Esophagus muscularis mucosa (tissue), 4 donors: ENCODE results near the gene SACS. TPM values are rescaled to one million over a fixed set of nuclear protein-coding genes. Genes with fewer than 3 reads are reported as not detected.

Source experiments
- DNase-seq: peaks from one replicate; pipeline ENCODE4 v3.0.0-alpha.2; 2017; ENCODE audit errors: extremely low spot score
- H3K27ac ChIP-seq, 4 donors: fragments of 200-600 bp; sonication (generic); replicated peaks in 1 of 4; 1 replicate in 3 of 4; 2 replicates in 1 of 4; pipeline ENCODE4 v1.5.1; 2016 to 2019; ENCODE audit warnings: mild to moderate bottlenecking in 1 of 4
- H3K27me3 ChIP-seq, 4 donors: fragments of 200-600 bp; sonication (generic); one replicate each; pipeline versions ENCODE4 v1.5.1 to v1.6.0; 2016 to 2019
- H3K36me3 ChIP-seq, 4 donors: fragments of 200-600 bp; sonication (generic); one replicate each; pipeline ENCODE4 v1.5.1; 2016 to 2019
- H3K4me1 ChIP-seq, 4 donors: fragments of 200-600 bp; sonication (generic); one replicate each; pipeline ENCODE4 v1.5.1; 2016 to 2019
- H3K4me3 ChIP-seq, 4 donors: fragments of 200-600 bp; sonication (generic); 1 replicate in 2 of 4; 2 replicates in 2 of 4; pipeline ENCODE4 v1.5.1; 2016 to 2019; ENCODE audit warnings: mild to moderate bottlenecking in 4 of 4, moderate library complexity in 1 of 4
- H3K9me3 ChIP-seq, 4 donors: fragments of 200-600 bp; sonication (generic); 1 replicate in 3 of 4; 2 replicates in 1 of 4; pipeline ENCODE4 v1.5.1; 2016 to 2019
- CTCF ChIP-seq, 3 experiments: fragments of 200-600 bp in 2 of 3; fragments of 450-650 bp in 1 of 3; sonication (generic) in 2 of 3; IDR thresholded peaks; one replicate each; pipeline ENCODE4 v1.5.1; 2017 to 2019; ENCODE audit warnings: antibody characterized with exemption in 3 of 3, mild to moderate bottlenecking in 2 of 3, moderate library complexity in 1 of 3
- EP300 ChIP-seq: sonication (generic); formaldehyde crosslinking; IDR thresholded peaks from one replicate; pipeline ENCODE4 v1.6.1; 2017; ENCODE audit warnings: antibody characterized with exemption
- POLR2A ChIP-seq: fragments of 450-650 bp; IDR thresholded peaks from one replicate; pipeline ENCODE4 v1.6.1; 2017; ENCODE audit warnings: antibody characterized with exemption, moderate library complexity, mild to moderate bottlenecking, low read depth
- POLR2AphosphoS5 ChIP-seq, 2 donors: sonication (generic); formaldehyde crosslinking; IDR thresholded peaks; one replicate each; pipeline ENCODE4 v1.6.1; 2017; ENCODE audit warnings: antibody characterized with exemption in 2 of 2
- WGBS: methylation state at CpG from one replicate; pipeline ENCODE4 v1.1.5; 2018; 5-methylcytosine and 5-hydroxymethylcytosine counted together
- intact Hi-C: fragments of 100-400 bp; cut with DNase I; formaldehyde crosslinking; loops from one replicate; pipeline ENCODE4 v1.15.1; 2023
- total RNA-seq, 4 donors: library from RNA; depleted of rRNA; stranded (reverse); fragments of >200 nt; gene quantifications; one replicate each; pipeline versions ENCODE4 v1.1.0 to v1.2.1, GENCODE V29; 2016

SACS gene
- total RNA-seq, 4 donors from 2014 or later: 45.1 to 70.1 (median 65.3) TPM

- H3K4me3 ChIP-seq: no peak overlapping the region
- H3K27me3 ChIP-seq: no peaks in the 10 kb centered on the region
- peaks cover 0 to 21% (median 12%) of the 10 kb centered on the region in 4 donors for H3K4me1 ChIP-seq
- no peaks in the 10 kb centered on the region for H3K36me3 ChIP-seq
- H3K27ac ChIP-seq: peak overlapping the region in 1 of 4 donors; percentile 46
- no peaks in the 10 kb centered on the region for H3K9me3 ChIP-seq
- no peak for DNase-seq
- 98% methylated on average over 3 of the region's 3 CpGs for WGBS
- TF ChIP-seq POLR2A: no peak
- TF ChIP-seq EP300: no peak
- TF ChIP-seq POLR2AphosphoS5 (IDR thresholded peaks at IDR 0.05): no peak
- TF ChIP-seq CTCF (IDR thresholded peaks at IDR 0.05): no peak
- intact Hi-C loops: no loop called here
Observed at GRCh38 chr13:23461544-23461943, 28.0 kb upstream of the SACS start.

GRCh38 chr13:23460921-23461320, 27.4 kb upstream of the SACS start:
- H3K4me1 ChIP-seq: peaks cover 0 to 17% (median 10%) of the 10 kb centered on the region in 4 donors
- no peak overlapping the region for H3K27ac ChIP-seq
- no peak overlapping the region for H3K4me3 ChIP-seq
- DNase-seq: peak; percentile 8
- H3K27me3 ChIP-seq: no peaks in the 10 kb centered on the region
- TF ChIP-seq POLR2AphosphoS5 (IDR thresholded peaks at IDR 0.05) (no peak), EP300 (no peak), POLR2A (no peak), CTCF (IDR thresholded peaks at IDR 0.05) (no peak)
- intact Hi-C loops: no loop called here
- H3K36me3 ChIP-seq: no peaks in the 10 kb centered on the region
- H3K9me3 ChIP-seq: no peaks in the 10 kb centered on the region
- 97% methylated on average over 5 of the region's 5 CpGs for WGBS

GRCh38 chr13:23460309-23460708, 26.8 kb upstream of the SACS start:
- intact Hi-C loops: no loop called here
- H3K36me3 ChIP-seq: no peaks in the 10 kb centered on the region
- no peak overlapping the region for H3K4me3 ChIP-seq
- 67% methylated on average over 1 of the region's 1 CpG for WGBS
- DNase-seq: no peak
- H3K27ac ChIP-seq: no peak overlapping the region
- peaks cover 0 to 18% (median 6%) of the 10 kb centered on the region in 4 donors for H3K4me1 ChIP-seq
- no peak for TF ChIP-seq POLR2A
- no peak for TF ChIP-seq EP300
- no peak for TF ChIP-seq CTCF (IDR thresholded peaks at IDR 0.05)
- no peak for TF ChIP-seq POLR2AphosphoS5 (IDR thresholded peaks at IDR 0.05)
- no peaks in the 10 kb centered on the region for H3K9me3 ChIP-seq
- no peaks in the 10 kb centered on the region for H3K27me3 ChIP-seq

- WGBS: 88% methylated on average over 4 of the region's 4 CpGs
Observed at GRCh38 chr13:23458989-23459388, 25.5 kb upstream of the SACS start.

More at GRCh38 chr13:23458989-23459388, 25.5 kb upstream of the SACS start:
- H3K36me3 ChIP-seq: no peaks in the 10 kb centered on the region
- DNase-seq: peak; percentile 19
- no peak overlapping the region for H3K4me3 ChIP-seq
- H3K27me3 ChIP-seq: no peaks in the 10 kb centered on the region
- intact Hi-C loops: no loop called here
- H3K4me1 ChIP-seq: peaks cover 0 to 18% (median 6%) of the 10 kb centered on the region in 4 donors
- no peak overlapping the region for H3K27ac ChIP-seq
- no peak for TF ChIP-seq POLR2AphosphoS5 (IDR thresholded peaks at IDR 0.05)
- TF ChIP-seq CTCF (IDR thresholded peaks at IDR 0.05): no peak
- no peak for TF ChIP-seq EP300
- TF ChIP-seq POLR2A: no peak
- H3K9me3 ChIP-seq: no peaks in the 10 kb centered on the region
